ENCODE data around the gene HSBP1L1.

- TF ChIP-seq CTCF (IDR thresholded peaks at IDR 0.05) = no peak
- no peak for TF ChIP-seq POLR2A (IDR thresholded peaks at IDR 0.05)
These were observed 48.3 kb upstream of the HSBP1L1 start for GRCh38 chr18:79916128-79916494.

Measured in thyroid gland (tissue), 4 donors.